Measurements from ENCODE around the gene SLC8A1.

DNA sequence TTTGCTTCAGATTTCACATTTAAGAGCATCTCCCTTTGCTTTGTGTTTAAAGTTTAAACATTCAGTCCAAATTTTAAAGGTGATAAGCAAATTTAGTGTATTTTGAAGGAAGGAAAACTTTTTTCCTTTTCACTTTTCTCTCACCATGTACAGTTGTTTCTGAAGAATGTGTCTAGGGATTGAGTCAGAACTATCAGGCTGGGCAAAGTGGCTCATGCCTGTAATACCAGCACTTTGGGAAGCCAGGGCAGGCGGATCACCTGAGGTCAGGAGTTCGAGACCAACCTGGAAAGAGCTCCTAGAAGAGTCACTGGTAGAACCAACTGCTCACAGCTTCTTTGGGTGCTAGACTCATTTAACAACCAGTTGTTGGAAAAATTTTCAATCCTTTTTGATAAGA lies 345.8 kb downstream of the SLC8A1 start:
- TF ChIP-seq, protein P1, sequence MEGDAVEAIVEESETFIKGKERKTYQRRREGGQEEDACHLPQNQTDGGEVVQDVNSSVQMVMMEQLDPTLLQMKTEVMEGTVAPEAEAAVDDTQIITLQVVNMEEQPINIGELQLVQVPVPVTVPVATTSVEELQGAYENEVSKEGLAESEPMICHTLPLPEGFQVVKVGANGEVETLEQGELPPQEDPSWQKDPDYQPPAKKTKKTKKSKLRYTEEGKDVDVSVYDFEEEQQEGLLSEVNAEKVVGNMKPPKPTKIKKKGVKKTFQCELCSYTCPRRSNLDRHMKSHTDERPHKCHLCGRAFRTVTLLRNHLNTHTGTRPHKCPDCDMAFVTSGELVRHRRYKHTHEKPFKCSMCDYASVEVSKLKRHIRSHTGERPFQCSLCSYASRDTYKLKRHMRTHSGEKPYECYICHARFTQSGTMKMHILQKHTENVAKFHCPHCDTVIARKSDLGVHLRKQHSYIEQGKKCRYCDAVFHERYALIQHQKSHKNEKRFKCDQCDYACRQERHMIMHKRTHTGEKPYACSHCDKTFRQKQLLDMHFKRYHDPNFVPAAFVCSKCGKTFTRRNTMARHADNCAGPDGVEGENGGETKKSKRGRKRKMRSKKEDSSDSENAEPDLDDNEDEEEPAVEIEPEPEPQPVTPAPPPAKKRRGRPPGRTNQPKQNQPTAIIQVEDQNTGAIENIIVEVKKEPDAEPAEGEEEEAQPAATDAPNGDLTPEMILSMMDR (IDR thresholded peaks at IDR 0.05; ENCODE audit: insufficient read depth, low read depth, low read length), result no peak
- TF ChIP-seq EZH2 (IDR thresholded peaks at IDR 0.05; ENCODE audit: insufficient read depth, low read length), result no peak

Data from astrocyte (in vitro differentiated cells and primary cell).